HL-60 (cell line): ENCODE measurements around the gene LRMDA.

Source experiments
- DNase-seq, 2 experiments: peaks; one replicate each; pipeline ENCODE4 v3.0.0-alpha.2; 2010 to 2020; ENCODE audit warnings: low read depth in 1 of 2, low spot score in 1 of 2
- H3K27ac ChIP-seq: fragments of 250-450 bp; sonication (Bioruptor Pico); replicated peaks from 2 replicates; pipeline ENCODE4 v1.5.1; 2020; ENCODE audit warnings: mild to moderate bottlenecking, moderate library complexity
- H3K27me3 ChIP-seq: fragments of 250-450 bp; sonication (Bioruptor Pico); 2 replicates; pipeline ENCODE4 v1.5.1; 2021; ENCODE audit warnings: mild to moderate bottlenecking, moderate library complexity; ENCODE audit not compliant: insufficient read depth, poor library complexity, severe bottlenecking
- H3K4me3 ChIP-seq: replicated peaks from 2 replicates; pipeline ENCODE4 v1.5.1; 2011; ENCODE audit warnings: mild to moderate bottlenecking, control low read depth, low read length; ENCODE audit not compliant: insufficient read depth
- GABPA ChIP-seq: IDR thresholded peaks from 2 replicates; pipeline ENCODE4 v1.6.1; 2012; ENCODE audit warnings: low read depth
- POLR2AphosphoS5 ChIP-seq: IDR thresholded peaks from 2 replicates; pipeline ENCODE4 v1.6.1; 2012; ENCODE audit warnings: low read depth
- SPI1 ChIP-seq: IDR thresholded peaks from 2 replicates; pipeline ENCODE4 v1.6.1; 2012; ENCODE audit warnings: low read depth, mild to moderate bottlenecking, borderline replicate concordance
- TF ChIP-seq, protein P1 (sequence below): IDR thresholded peaks from one replicate; pipeline ENCODE4 v1.5.1; 2011; ENCODE audit warnings: low read length, control low read depth, inconsistent platforms; ENCODE audit not compliant: insufficient read depth
- TF ChIP-seq, protein P2 (sequence below): IDR thresholded peaks from 2 replicates; pipeline ENCODE4 v1.6.1; 2012; ENCODE audit warnings: low read depth; ENCODE audit not compliant: insufficient replicate concordance

LRMDA gene

DNA sequence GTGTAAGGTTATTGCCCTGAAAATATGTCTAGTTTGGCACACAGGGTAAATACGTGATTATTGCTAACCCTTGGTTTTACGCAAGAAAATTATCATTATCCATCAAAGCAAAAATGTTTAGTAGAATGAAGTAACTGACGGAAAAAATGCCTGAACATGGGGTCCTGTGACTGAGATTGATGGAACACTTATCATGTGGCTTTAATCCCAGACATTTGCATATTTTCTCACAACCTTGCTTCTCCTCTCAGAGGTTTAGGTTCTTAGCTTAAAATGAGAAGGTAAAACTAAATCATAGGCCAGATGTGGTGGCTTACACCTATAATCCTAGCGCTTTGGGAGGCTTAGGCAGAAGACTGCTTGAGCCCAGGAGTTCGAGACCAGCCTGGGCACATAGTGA lies 1010.7 kb downstream of the LRMDA start:
- Histone ChIP-seq H3K27me3 (no peaks in the 10 kb centered on the region), H3K4me3 (no peak overlapping the region), H3K27ac (no peak overlapping the region)
- TF ChIP-seq POLR2AphosphoS5 (no peak), GABPA (no peak), SPI1 (no peak)
- TF ChIP-seq, protein P1, sequence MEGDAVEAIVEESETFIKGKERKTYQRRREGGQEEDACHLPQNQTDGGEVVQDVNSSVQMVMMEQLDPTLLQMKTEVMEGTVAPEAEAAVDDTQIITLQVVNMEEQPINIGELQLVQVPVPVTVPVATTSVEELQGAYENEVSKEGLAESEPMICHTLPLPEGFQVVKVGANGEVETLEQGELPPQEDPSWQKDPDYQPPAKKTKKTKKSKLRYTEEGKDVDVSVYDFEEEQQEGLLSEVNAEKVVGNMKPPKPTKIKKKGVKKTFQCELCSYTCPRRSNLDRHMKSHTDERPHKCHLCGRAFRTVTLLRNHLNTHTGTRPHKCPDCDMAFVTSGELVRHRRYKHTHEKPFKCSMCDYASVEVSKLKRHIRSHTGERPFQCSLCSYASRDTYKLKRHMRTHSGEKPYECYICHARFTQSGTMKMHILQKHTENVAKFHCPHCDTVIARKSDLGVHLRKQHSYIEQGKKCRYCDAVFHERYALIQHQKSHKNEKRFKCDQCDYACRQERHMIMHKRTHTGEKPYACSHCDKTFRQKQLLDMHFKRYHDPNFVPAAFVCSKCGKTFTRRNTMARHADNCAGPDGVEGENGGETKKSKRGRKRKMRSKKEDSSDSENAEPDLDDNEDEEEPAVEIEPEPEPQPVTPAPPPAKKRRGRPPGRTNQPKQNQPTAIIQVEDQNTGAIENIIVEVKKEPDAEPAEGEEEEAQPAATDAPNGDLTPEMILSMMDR = no peak
- TF ChIP-seq, protein P2, sequence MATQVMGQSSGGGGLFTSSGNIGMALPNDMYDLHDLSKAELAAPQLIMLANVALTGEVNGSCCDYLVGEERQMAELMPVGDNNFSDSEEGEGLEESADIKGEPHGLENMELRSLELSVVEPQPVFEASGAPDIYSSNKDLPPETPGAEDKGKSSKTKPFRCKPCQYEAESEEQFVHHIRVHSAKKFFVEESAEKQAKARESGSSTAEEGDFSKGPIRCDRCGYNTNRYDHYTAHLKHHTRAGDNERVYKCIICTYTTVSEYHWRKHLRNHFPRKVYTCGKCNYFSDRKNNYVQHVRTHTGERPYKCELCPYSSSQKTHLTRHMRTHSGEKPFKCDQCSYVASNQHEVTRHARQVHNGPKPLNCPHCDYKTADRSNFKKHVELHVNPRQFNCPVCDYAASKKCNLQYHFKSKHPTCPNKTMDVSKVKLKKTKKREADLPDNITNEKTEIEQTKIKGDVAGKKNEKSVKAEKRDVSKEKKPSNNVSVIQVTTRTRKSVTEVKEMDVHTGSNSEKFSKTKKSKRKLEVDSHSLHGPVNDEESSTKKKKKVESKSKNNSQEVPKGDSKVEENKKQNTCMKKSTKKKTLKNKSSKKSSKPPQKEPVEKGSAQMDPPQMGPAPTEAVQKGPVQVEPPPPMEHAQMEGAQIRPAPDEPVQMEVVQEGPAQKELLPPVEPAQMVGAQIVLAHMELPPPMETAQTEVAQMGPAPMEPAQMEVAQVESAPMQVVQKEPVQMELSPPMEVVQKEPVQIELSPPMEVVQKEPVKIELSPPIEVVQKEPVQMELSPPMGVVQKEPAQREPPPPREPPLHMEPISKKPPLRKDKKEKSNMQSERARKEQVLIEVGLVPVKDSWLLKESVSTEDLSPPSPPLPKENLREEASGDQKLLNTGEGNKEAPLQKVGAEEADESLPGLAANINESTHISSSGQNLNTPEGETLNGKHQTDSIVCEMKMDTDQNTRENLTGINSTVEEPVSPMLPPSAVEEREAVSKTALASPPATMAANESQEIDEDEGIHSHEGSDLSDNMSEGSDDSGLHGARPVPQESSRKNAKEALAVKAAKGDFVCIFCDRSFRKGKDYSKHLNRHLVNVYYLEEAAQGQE = no peak
- no peak for DNase-seq

DNA sequence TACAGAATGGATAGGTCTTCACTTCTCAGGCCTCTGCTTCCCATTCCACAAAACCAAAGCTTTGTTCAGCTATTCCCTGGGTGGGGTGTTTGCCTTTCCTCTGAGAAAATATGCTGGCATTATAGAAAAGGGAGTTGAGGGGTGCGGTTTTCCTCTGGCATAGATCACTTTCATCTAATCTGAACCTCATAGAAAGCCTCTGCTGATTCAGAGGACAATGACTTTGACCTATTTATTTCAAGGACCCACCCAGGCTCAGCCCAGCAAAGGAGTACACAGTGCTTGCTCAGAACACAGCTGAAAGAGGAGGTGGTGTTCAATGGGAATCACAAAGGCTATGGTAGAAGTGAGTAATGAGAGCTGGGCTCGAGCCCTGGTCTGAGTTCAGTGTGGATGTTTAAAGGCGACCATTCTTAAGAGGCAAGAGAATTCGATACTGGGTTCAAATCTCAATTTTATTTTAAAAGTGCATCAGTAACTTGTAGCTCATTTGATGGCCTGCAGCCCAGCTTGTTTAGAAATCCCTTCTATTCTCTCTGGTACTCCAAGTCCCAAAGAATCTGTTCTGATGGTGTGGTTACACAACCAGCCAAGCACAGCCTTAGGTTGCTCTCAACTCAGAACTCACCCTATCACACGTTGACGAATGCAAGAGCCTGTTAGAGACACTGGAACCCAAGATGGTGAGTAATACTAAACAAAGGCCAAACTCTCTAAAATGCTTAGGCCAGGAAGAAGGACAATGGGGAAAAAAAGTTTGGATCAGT lies 1012.8 kb downstream of the LRMDA start:
- no peak for DNase-seq
- no peaks in the 10 kb centered on the region for H3K27me3 ChIP-seq
- no peak overlapping the region for H3K4me3 ChIP-seq
- H3K27ac ChIP-seq = no peak overlapping the region
- TF ChIP-seq GABPA = no peak
- TF ChIP-seq, protein P2 = no peak
- no peak for TF ChIP-seq SPI1
- no peak for TF ChIP-seq POLR2AphosphoS5
- TF ChIP-seq, protein P1 = no peak

DNA sequence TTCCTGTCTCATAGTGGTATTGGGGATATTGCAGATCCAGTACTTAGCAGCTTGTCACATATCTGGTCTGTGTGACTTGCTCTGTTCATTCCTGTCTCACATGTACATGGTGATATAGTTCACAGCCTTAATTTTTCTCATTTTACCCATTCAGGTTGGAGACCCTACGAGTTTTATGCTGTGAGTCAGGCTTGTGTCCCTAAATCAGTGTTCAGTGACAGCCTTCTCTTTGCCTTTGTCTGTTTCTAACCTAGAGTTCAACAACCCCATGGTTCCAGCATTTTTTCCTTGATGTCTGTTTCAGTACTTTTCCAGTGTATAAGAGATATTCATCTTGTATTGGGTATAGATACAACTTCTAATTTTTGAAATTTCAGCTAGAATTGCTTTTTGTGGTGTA lies 1016.2 kb downstream of the LRMDA start:
- Histone ChIP-seq H3K27ac (no peak overlapping the region), H3K4me3 (no peak overlapping the region), H3K27me3 (no peaks in the 10 kb centered on the region)
- TF ChIP-seq, protein P1 = no peak
- no peak for TF ChIP-seq POLR2AphosphoS5
- TF ChIP-seq SPI1 = no peak
- no peak for TF ChIP-seq GABPA
- TF ChIP-seq, protein P2 = no peak
- DNase-seq = no peak
